Motor neuron (in vitro differentiated cells): ENCODE measurements around the gene APOBEC3A. TPM values are rescaled to one million over a fixed set of nuclear protein-coding genes. Genes with fewer than 3 reads are reported as not detected.
A peak's percentile ranks its signal among the peaks of the same experiment; 100 is the strongest.
"Not testable (repeated sequence)": the region's sequence is repeated elsewhere in the genome, so short reads cannot be mapped to it uniquely, and the experiment has no call there.

Source experiments
- ATAC-seq, 8 experiments: fragments of 200-7000 bp; cut with Tn5 transposase; replicated peaks in 6 of 8; 2 replicates each; pipeline ENCODE4 v1.8.0; 2021; ENCODE audit warnings: mild to moderate bottlenecking in 8 of 8, moderate library complexity in 8 of 8
- H3K27ac ChIP-seq, 2 donors: fragments of 250-450 bp; sonication (Bioruptor Pico); 2 replicates each; pipeline ENCODE4 v1.9.0; 2021; ENCODE audit warnings: antibody characterized with exemption in 2 of 2, mild to moderate bottlenecking in 2 of 2, moderate library complexity in 1 of 2
- H3K4me1 ChIP-seq, 2 donors: fragments of 250-450 bp; sonication (Bioruptor Pico); replicated peaks in 1 of 2; 2 replicates each; pipeline ENCODE4 v1.6.1; 2021; ENCODE audit warnings: antibody characterized with exemption in 2 of 2, mild to moderate bottlenecking in 2 of 2, moderate library complexity in 1 of 2
- H3K4me3 ChIP-seq, 5 donors: fragments of 250-450 bp; sonication (Bioruptor Pico); 2 replicates each; pipeline ENCODE4 v1.9.0; 2021; ENCODE audit warnings: antibody characterized with exemption in 5 of 5, mild to moderate bottlenecking in 5 of 5, moderate library complexity in 4 of 5
- WGBS, 10 experiments: fragments of 450-650 bp; shearing (Covaris generic); methylation state at CpG; one replicate each; pipeline ENCODE4 v1.0.0; 2022; 5-methylcytosine and 5-hydroxymethylcytosine counted together
- in situ Hi-C, 9 experiments: fragments of 400-800 bp; cut with MboI; loops; one replicate each; pipeline ENCODE4 v1.15.0; 2021; ENCODE audit warnings: low sequenced_read_pairs in 9 of 9, low pct_unique_long_range_greater_than_20kb in 2 of 9; ENCODE audit not compliant: unreplicated experiment in 9 of 9
- total RNA-seq, 8 experiments: library from RNA; unstranded; fragments of 300-600 nt; gene quantifications; 2 replicates each; pipeline versions ENCODE4 v1.2.3 to v1.2.4, GENCODE V29; 2022

Gene APOBEC3A
- total RNA-seq, 8 experiments from 2014 or later: 0.16 to 0.71 TPM; not detected in 6

DNA sequence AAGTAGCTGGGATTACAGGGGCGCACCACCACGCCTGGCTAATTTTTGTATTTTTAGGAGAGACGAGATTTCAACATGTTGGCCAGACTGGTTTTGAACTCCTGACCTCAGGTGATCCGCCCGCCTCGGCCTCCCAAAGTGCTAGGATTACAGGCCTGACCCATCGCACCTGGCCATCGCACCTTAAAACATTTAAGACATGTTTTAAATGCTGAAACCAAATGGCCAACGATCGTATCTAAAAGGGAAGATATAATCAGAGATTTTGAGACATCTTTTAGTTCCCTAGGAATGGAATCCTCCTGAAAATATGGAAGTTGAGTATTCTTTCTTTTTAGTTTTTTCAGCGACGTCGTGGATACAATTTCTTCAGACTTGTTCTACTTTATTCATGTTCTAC, 21.8 kb upstream of the APOBEC3A start:
- no peak for ATAC-seq
- H3K4me1 ChIP-seq: no peaks in the 10 kb centered on the region
- no peak overlapping the region for H3K4me3 ChIP-seq
- 50 to 93% (median 86%) methylated on average over 2 to 13 of the region's 13 CpGs; no CpG with 5 or more reads in 2 of the 10 experiments for WGBS, 10 experiments
- in situ Hi-C loops: no loop called here
- no peak overlapping the region for H3K27ac ChIP-seq

DNA sequence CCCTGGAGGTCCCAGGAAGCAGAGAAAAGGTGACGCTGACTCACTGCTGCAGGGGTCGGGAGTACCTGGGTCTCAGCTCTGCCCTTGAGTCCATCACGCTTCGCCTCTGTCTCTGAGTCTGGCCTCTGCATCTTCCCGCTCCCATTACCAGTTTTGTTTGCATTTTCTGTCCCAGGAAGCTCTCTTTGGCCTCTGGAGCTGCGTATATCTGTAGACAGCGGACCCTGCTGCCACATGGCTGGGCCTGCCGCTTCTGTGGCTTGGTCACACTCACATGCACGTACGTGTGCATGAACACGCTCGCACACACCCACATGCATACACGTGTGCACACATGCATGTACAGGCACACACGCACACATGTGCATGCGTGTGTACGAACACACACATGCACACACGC, 20.8 kb upstream of the APOBEC3A start:
- no peak for ATAC-seq
- 40 to 100% (median 84%) methylated on average over 1 to 14 of the region's 17 CpGs; no CpG with 5 or more reads in 4 of the 10 experiments for WGBS, 10 experiments
- Histone ChIP-seq H3K4me3 (no peak overlapping the region), H3K4me1 (no peaks in the 10 kb centered on the region), H3K27ac (no peak overlapping the region)
- in situ Hi-C loops: no loop called here

DNA sequence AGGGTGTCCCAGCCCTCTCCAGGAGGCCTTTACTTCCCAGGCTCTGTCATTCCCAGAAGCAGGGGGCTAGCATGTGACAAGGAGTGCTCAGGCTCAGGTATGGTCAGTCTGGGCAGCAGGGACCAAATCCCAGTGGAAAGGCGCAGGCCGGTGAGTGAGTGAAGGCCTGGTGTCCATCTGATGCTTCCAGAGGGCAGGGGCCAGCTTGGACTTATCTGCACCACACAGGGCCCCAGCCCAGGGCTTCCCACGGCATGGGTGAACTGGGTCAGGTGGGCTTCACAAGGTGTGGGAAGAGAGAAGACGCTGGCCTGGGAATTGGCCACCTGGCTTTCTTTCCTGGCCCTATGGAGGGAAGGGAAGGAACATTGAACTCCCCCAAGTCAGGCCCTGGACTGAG, 20.4 kb upstream of the APOBEC3A start:
- H3K27ac ChIP-seq: no peak overlapping the region
- no peak for ATAC-seq
- in situ Hi-C loops: no loop called here
- WGBS, 10 experiments: 20 to 92% methylated on average over 2 of the region's 4 CpGs; no CpG with 5 or more reads in 8 of the 10 experiments
- H3K4me1 ChIP-seq: no peaks in the 10 kb centered on the region
- no peak overlapping the region for H3K4me3 ChIP-seq

DNA sequence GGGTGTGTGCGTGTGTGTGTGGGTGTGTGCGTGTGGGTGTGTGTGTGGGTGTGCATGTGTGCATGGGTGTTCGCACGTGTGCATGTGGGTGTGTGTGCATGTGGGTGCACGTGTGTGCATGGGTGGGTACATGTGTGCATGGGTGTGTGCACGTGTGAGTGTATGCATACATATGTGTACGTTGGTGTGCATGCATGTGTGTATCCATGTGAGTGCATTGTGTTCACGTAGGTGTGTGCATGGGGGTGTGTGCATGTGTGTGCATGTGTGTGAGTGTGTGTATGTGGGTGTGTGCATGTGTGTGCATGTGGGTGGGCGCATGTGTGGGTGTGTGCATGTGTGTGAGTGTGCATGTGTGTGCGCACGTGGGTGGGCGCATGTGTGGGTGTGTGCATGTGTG, 19.9 kb upstream of the APOBEC3A start:
- Histone ChIP-seq H3K27ac (no peak overlapping the region), H3K4me3 (no peak overlapping the region), H3K4me1 (no peaks in the 10 kb centered on the region)
- in situ Hi-C loops: no loop called here
- ATAC-seq: no peak
- 40 to 85% (median 61%) methylated on average over 1 to 8 of the region's 12 CpGs; no CpG with 5 or more reads in 6 of the 10 experiments for WGBS, 10 experiments

DNA sequence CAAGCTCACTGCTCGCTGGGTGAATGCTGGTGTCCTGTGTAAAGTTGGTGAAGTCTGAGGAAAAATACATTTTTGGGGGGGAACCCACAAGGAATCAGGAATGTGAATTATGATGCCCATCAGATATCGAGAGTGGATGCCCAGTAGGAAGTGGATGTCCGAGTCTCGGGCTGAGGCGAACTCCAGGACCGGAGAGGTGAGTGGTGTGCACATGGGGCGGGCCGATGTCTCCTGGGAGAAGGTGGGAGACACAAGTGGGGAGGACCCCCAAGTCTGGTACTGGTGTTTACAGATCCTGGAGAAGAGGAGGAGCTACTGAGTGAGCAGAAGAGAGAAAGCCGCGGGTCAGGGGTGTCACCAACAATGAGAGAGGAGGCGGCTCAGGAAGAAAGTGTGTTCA, 19.2 kb upstream of the APOBEC3A start:
- no peaks in the 10 kb centered on the region for H3K4me1 ChIP-seq
- ATAC-seq: no peak
- H3K4me3 ChIP-seq: no peak overlapping the region
- 20 to 91% (median 78%) methylated on average over 1 to 8 of the region's 11 CpGs; no CpG with 5 or more reads in 2 of the 10 experiments for WGBS, 10 experiments
- in situ Hi-C loops: no loop called here
- H3K27ac ChIP-seq: no peak overlapping the region

DNA sequence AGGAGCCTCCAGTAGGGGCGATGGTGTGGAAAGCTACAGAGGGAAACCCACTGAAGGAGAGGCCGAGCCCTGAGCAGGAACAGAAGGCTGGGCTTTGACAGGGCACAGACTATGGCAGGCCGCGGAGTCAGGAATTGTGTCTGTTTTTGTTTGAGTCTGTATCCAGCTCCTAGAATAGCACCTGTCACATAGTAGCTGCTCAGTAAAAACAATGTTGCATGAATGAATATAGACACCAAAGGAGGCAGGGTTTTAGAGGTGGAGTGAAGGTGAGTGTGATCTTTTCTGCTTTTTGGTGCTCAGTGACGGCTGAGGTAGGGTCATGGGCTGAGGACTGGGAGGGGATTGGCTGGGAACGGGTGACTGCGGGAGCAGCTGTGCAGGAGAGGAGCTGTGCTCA, 18.5 kb upstream of the APOBEC3A start:
- in situ Hi-C loops: no loop called here
- Histone ChIP-seq H3K4me1 (no peaks in the 10 kb centered on the region), H3K4me3 (no peak overlapping the region), H3K27ac (no peak overlapping the region)
- whole genome bisulfite sequencing, 10 experiments: 42 to 92% (median 77%) methylated on average over 3 to 6 of the region's 7 CpGs; no CpG with 5 or more reads in 4 of the 10 experiments
- no peak for ATAC-seq

DNA sequence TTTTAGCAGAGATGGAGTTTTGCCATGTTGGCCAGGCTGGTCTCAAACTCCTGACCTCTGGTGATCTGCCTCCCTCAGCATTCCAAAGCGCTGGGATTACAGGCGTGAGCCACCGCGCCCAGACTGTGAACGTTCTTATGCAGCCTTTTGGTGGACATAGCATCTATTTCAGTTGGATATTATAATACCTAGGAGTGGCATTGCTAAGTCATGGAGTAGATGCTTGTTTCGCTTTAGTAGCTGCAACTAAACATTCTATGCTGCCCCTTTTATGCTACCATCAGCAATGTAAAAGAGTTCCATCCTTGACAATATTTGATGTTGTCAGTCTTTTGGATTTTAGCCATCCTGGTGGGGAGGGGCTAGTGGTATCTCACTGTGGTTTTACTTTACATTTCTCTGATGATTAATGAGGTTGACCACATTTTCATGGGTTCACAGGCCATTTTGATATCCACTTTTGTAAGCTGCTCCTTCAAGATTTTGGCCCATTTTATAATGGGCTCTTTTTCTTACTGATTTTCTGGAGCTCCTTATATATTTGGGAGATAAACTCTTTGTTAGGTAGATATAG, 16.5 kb upstream of the APOBEC3A start:
- Histone ChIP-seq H3K27ac (no peak overlapping the region), H3K4me1 (no peaks in the 10 kb centered on the region), H3K4me3 (no peak overlapping the region)
- in situ Hi-C loops: no loop called here
- WGBS, 10 experiments: 0 to 94% (median 89%) methylated on average over 1 to 6 of the region's 6 CpGs; no CpG with 5 or more reads in 3 of the 10 experiments
- ATAC-seq: peak in 2 of 8 experiments; percentile 56 to 86

DNA sequence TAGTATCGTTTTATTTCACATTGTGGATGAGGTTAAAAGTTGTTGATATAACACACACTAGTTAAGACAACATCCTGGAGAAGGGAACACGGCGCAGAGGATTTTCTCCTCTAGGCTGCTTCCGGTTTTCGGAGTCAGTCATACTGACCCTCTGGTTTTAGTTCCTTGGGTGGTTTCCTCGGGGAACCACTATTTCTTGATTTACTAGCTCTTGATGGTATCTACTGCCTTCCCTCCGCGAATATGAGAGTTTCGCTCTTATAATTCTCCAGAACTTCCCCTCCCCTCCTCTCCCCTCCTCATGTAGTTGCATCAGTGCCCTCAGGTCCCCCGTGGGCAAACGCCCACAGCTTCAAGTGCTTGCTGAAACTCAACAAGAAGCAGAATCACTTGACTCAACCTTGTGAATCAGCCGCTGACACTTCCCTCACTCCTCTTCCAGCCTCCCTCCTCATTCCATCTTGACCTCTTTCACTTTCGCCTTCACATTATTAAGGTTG, 15.9 kb upstream of the APOBEC3A start:
- ATAC-seq: no peak
- Histone ChIP-seq H3K4me1 (no peaks in the 10 kb centered on the region), H3K4me3 (no peak overlapping the region), H3K27ac (no peak overlapping the region)
- 33 to 100% (median 81%) methylated on average over 1 to 8 of the region's 13 CpGs; no CpG with 5 or more reads in 1 of the 10 experiments for WGBS, 10 experiments
- in situ Hi-C loops: no loop called here

DNA sequence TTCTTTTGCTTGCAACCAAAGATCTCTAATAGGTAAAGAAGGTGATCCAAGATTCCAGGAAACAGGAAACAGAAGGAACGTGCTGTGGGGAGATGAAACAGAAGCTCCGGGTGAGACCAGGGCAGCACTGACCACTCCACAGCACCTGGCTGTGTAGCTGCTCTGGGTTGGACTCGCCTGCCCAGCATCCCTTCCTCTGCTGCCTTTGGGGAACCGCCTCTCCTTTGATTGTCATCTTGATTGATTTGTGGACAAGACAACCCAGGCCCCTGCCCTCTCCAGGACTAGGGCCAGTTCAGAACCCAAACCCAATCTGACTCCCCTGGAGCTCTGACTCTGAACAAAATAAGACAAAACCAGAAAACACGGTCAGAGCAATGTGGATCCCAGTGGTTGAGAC, 14.7 kb upstream of the APOBEC3A start:
- WGBS, 10 experiments: 17 to 100% (median 82%) methylated on average over 1 to 3 of the region's 5 CpGs; no CpG with 5 or more reads in 4 of the 10 experiments
- no peak for ATAC-seq
- H3K4me3 ChIP-seq: no peak overlapping the region
- in situ Hi-C loops: no loop called here
- no peak overlapping the region for H3K27ac ChIP-seq
- no peaks in the 10 kb centered on the region for H3K4me1 ChIP-seq

DNA sequence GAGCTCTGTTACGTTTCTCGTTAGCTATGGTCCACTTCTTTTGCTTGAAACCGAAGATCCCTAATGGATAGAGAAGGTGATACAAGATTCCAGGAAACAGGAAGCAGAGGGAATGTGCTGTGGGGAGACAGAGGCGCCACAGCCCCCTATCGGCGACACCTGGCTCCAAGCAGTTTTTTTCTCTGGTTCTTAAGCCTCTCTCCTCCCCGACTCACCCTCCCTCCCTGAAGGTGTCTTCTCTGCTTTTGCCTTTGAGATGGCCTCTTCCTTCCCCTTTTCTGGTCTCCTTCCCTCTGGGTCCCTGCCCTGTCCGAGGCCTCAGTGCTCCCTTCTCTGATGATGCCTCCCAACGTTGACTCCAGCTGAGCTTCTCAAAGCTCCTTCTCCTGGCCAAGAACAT, 14.2 kb upstream of the APOBEC3A start:
- ATAC-seq: no peak

DNA sequence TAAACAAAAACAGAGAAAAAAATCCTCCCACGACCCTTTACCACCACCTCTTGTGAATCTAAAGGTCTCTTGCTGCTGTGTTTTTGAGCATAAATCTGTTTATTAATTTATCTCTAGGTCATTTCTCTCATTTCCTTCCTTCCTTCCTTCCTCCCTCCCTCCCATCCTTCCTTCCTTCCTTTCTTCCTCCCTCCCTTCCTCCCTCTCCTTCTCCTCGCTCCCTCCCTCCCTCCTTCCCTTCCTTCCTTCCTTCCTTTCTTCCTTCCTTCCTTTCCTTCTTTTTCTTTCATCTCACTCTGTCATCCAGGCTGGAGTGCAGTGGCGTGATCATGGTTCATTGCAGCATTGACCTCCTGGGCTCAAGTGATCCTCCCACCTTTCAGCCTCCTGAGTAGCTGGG, 13.5 kb upstream of the APOBEC3A start:
- H3K27ac ChIP-seq: no peak overlapping the region
- no peaks in the 10 kb centered on the region for H3K4me1 ChIP-seq
- no peak overlapping the region for H3K4me3 ChIP-seq
- 0 to 70% (median 46%) methylated on average over 1 to 3 of the region's 3 CpGs; no CpG with 5 or more reads in 4 of the 10 experiments for WGBS, 10 experiments
- ATAC-seq: no peak
- in situ Hi-C loops: no loop called here

More for the DNA sequence above, 14.2 kb upstream of the APOBEC3A start:
- in situ Hi-C loops: no loop called here
- Histone ChIP-seq H3K4me1 (no peaks in the 10 kb centered on the region), H3K4me3 (no peak overlapping the region), H3K27ac (no peak overlapping the region)
- 0 to 100% (median 73%) methylated on average over 1 to 7 of the region's 9 CpGs; no CpG with 5 or more reads in 3 of the 10 experiments for WGBS, 10 experiments

DNA sequence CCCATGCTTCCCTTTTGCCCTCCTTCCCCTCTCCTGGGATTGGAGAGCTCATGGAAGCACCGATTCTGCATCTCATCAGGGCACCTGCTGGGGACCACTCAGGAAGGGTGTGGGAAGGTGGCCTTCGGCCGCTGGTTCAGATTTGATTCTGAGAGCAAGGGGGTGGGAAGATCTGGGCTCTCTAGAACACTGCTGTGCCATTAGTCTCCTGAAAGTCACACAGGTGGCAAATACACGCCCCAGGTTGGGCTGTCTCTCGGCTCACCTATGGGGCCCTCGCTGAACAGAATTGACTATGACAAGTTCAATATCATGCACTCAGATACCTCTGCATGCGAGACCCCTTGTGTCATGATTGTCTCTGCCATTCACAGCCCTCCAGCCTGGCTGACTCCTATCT, 12.8 kb upstream of the APOBEC3A start:
- ATAC-seq: no peak
- in situ Hi-C loops: no loop called here
- 26 to 80% (median 71%) methylated on average over 1 to 5 of the region's 7 CpGs; no CpG with 5 or more reads in 4 of the 10 experiments for WGBS, 10 experiments

DNA sequence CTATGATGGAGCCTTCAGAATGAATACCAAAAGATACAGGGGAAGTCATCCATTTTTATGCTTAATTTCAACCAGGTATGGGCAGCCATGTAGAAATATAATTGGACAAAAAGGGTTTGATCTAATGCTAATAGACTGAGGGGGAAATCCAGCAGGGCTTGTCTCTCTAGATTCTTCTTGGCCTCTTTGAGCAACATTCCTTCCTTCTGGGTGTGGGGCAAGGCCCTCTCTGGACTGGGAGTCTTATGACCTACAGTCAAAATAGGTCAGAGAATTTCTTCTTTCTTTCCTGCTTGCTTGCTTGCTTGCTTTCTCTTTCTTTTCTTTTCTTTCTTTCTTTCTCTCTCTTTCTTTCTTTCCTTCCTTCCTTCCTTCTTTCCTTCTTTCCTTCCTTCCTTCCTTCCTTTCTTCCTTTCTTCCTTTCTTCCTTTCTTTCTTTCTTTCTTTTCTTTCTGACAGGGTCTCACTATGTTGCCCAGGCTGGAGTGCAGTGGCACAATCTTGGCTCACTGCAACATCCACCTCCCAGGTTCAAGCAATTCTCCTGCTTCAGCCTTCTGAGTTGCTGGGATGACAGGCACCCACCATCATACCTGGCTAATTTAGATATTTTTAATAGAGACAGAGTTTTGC, 11.6 kb upstream of the APOBEC3A start:
- in situ Hi-C loops, ATAC-seq, H3K27ac ChIP-seq, H3K4me1 ChIP-seq, H3K4me3 ChIP-seq: not testable (repeated sequence)

More for the DNA sequence above, 12.8 kb upstream of the APOBEC3A start:
- Histone ChIP-seq H3K4me3 (no peak overlapping the region), H3K27ac (no peak overlapping the region), H3K4me1 (peaks cover 0 to under 1% of the 10 kb centered on the region in 2 donors)
